ENCODE data around the gene BLM.

BLM gene

DNA sequence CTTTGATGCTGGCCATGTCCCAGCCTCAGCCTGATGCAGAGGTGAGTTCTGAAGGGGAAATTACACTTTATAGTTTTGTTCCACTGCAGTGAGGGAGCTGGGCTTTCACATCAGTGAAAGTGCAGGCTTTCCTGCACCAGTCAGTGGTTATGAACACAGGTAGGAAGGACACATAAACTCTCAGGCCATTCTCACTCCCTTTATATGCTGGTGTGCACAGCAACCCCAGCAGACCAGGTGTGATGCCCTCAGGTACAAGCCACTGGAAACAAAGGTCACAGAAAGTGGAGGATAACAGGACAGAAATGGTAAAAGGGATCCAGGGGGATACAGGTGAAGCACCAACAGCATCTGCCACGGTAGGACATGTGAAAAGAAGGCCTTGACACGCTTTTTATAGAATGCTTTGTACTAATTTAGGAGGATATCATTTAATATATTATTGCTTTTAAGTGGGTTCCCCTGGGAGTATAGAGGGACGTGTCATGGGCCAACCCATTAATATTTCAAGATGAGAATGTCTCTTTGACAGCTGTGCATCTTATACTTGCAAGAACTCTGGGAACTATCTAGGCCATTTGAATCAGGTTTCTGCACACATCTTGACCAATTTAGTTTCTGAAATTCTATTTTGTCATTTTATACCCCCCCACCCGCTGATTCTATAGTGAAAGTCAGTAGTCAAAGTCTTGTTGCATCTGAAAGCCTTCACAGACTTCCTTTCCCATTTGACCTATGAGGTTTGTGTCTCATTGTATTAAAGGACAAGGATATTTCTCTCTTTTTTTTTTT, 25.0 kb upstream of the BLM start:
- DNase-seq (ENCODE audit: low read depth), result no peak

DNA sequence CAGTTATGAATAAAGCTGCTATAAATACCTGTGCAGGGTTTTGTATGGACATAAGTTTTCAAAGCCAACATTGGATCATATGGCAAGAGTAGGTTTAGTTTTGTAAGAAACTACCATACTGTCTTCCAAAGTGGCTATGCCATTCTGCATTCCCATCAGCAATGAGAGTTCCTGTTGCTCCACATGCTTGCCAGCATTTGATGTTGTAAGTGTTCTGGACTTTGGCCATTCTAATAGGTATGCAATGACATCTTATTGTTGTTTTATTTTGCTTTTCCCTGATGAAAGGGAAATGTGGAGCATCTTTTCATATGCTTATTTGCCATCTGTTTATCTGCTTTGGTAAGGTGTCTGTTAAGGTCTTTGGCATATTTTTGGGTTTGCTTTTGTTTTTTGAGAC, 22.2 kb upstream of the BLM start:
- DNase-seq (ENCODE audit: low read depth), result no peak

GRCh38 chr15:90697175-90697574, 20.0 kb upstream of the BLM start:
- DNase-seq (ENCODE audit: low read depth), result no peak

DNA sequence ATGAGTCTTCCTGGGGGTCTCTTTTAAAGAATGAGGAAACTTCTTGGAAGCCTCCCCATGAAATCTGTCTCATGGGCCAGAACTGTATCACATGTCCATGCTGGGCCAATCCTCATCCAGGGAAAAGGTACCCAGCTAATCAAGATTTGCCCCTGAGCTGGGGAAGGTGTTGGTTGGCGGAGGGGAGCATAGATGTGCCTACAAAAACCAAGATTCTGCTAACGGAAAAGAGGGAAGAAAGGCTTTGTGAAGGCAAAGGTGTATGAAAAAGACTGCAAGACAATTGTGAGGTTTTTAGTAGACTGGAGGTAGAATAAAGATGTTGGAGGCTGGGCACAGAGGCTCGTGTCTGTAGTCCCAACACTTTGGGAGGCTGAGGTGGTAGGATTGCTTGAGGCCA, 18.5 kb upstream of the BLM start:
- no peak for DNase-seq (ENCODE audit: low read depth)

GRCh38 chr15:90701048-90701447, 16.1 kb upstream of the BLM start:
- no peak for DNase-seq (ENCODE audit: low read depth)

GRCh38 chr15:90701880-90702630, 15.1 kb upstream of the BLM start:
- DNase-seq (ENCODE audit: low read depth), result no peak

- no peak for DNase-seq (ENCODE audit: low read depth)
These were observed 13.7 kb upstream of the BLM start for GRCh38 chr15:90703455-90703854.

DNA sequence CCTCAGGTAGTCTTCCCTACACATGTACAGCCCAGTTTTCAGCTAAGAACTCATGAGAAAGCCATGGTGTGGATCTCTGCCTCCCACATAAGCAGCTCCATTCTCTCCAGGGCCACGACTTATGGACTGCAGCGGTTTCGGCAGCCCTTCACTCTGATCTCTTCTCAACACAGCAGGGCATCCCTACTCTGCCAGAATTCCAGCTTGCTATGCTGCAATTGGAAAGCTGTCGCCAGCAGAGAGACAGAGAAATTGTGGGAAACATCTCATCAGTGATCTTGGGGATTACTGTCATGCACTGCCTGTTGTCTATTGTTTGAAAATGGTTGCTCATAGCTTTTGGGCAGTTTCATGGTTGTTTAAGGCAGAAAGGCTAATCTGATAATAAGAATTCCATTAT, 11.9 kb upstream of the BLM start:
- DNase-seq (ENCODE audit: low read depth), result no peak

GRCh38 chr15:90706394-90707327, 10.5 kb upstream of the BLM start:
- DNase-seq (ENCODE audit: low read depth), result no peak

DNA sequence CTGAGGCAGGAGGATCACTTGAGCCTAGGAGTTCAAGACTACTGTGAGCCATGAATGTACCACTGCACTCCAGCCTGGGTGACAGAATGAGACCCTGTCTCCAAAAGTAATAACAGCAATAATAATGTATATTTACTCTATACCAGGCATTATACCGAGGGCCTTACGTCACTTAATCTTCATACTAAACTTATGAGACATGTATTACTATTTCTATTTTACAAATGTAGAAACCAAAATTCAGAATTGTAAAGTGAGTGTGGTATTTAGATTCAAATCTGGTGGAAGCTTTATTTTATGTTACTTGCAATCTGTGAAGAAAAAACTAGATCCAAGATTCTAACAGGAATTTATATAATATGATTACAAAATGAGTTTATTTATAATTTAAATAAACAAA, 9.7 kb upstream of the BLM start:
- no peak for DNase-seq (ENCODE audit: low read depth)

DNA sequence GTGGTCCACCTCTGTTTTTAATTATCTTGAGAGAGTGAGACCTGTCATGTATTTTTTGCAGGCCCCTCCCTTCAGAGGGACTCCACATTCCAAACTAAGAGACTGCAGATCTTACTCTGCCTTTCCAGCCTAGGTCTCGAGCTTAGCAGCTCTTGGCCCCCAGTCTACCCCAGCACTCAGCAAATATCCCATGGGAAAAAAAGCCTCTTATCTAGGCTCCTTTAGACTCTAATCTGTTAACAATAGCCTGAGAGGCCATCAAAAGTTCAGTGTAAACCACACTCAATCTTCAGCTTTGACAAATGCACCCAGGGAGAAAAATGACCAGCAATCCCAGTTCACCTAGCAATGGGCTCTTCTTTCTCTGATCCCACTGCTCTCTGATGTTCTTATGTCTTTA, 8.6 kb upstream of the BLM start:
- no peak for DNase-seq (ENCODE audit: low read depth)

GRCh38 chr15:90709278-90709677, 7.9 kb upstream of the BLM start:
- no peak for DNase-seq (ENCODE audit: low read depth)

DNA sequence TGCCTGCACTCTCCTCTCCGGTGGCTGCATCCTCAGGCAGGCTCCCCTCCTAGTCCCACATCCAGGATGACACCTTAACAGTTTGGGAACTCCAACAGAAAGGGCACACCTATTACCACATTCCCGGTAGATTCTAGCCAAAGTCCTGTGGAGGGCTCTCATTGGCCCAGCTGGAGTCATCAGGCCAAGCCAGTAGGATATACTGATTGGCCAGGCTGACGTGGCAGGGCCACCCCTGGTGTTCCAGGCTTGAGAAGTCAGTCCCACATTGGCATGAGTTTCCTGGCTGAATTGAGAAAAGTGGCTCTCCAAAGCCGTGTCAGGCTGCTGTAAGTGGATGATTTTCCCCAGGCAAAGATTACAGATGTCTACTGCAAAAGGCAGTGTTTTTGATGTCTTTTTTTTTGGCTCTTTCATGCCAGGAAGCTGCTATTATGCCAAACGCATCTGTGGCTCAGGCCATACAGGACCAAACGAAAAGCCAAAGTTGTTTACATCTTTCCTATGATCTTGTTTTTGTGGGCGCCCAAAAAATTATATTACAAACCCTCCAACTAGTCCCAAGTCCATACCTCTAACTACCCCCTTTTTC, 6.6 kb upstream of the BLM start:
- no peak for DNase-seq (ENCODE audit: low read depth)

DNA sequence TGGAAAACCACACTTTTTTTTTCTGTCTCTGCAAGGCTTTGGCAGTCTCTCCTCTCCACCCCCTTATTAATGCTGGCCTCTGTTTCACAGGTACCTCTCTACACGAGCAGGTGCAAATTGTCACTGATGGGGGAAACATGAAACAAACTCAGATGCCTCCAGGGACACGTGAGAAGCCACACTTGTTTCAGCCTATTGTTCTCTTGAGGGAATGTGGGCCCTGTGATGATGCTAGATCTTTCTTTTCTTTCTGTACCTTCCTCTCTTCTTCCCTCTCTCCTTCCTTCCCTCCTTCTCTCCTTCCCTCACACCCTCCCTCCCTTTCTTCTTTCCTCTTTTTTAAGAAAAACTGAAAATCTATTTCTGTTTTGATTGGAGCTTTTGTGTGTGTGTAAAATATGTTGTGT, 5.7 kb upstream of the BLM start:
- no peak for DNase-seq (ENCODE audit: low read depth)

- DNase-seq (ENCODE audit: low read depth), result no peak
These were observed 5.3 kb upstream of the BLM start for GRCh38 chr15:90711842-90712241.

DNA sequence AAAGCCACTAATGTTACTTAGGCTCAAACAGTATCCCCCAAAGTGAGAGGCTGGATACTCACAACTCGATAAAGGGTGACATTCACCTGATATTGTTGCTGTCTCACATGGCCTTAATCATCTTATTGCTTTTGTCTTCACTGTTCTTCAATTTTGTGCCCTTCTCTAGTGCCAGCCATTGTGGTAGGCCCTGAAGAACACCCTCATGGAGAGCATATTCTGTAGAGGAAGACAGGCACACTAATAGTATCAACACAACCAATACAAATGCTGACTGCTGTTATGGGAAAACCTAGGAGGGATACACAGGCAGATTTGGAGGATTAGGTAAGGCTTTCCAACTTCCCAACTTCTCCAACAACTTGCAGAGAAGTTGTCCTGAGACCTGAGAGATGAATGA, 4.1 kb upstream of the BLM start:
- no peak for DNase-seq (ENCODE audit: low read depth)

DNA sequence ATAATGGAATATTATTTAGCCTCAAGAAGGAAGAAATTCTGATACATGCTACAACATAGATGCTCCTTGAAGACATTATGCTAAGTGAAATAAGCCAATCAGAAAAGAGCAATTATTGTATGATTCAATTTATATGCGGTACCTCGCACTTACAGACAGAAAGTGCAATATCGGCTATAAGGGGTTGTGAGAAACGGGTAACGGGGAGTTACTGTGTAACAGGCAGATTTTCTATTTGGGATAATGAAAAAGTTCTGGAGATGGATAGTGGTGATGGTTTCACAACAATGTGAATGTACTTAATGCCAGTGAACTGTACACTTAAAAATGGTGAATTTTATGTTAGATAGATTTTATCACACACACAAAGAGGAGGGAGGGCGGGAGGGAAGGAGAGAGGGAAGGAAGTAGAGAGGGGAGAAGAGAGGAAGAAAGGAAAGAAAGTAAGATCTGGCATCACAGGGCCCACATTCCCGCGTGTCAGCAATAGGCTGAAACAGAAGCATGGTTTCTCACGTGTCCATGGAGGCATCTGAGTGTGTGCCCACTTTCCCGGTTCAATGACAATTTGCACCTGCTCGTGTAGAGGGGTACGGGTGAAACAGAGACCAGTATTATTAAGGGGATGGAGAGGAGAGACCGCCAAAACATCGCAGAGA, 700 bp upstream of the BLM start:
- DNase-seq (ENCODE audit: low read depth), result no peak

DNA sequence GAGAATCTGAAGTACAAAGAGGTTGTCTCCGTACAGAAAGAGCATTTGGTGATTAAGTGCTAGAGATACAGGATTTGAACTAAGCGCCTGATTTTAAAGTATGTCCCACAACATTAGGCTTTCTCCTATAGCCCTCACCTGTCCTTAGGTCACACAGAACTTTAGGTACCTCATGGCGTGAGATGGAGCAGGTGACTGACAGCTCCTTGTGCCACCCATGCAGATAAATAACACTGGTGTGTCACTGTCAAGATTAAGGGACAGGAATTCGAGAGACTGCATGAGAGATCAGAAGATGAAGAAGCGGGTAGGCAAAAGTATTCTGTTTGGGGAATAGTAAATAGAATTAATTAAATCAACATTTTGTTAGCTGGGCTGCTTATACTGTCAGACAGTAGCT, 1.1 kb downstream of the BLM start:
- DNase-seq (ENCODE audit: low read depth), result no peak

DNA sequence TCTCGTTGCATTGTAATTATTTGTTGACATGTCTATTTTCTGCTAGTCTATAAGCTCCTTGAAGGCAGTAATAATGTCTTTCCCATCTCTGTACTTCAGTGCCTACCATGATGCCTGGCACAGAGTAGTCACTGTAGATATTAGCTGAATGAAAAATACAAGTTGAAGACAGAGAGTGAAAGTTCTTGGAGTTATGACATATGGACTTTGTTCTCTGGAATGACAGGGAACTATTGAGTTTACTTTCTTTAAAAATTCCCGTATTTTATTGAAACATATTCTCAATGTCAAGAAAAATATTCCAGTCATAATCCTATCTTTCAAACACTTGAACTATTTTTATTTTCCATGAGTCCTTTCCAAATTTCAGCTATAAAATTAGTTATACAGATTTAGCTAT, 3.0 kb downstream of the BLM start:
- DNase-seq (ENCODE audit: low read depth), result no peak

DNA sequence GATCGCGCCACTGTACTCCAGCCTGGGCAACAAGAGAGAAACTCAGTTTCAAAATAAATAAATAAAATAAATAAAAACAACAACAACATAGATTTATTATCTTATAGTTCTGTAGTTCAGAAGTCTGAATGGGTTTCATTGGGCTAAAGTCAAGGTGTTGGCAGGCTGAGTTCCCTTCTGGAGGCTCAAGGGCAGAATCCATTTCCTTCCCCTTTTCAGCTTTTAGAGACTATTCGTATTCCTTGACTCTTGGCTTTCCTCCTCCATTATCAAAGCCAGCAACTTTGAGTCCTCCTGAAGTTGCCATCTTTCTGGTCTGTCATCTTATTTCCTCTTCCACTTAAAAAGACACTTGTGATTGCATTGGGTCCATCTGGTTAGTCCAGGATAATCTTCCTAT, 12.1 kb downstream of the BLM start:
- DNase-seq (ENCODE audit: low read depth), result no peak

DNA sequence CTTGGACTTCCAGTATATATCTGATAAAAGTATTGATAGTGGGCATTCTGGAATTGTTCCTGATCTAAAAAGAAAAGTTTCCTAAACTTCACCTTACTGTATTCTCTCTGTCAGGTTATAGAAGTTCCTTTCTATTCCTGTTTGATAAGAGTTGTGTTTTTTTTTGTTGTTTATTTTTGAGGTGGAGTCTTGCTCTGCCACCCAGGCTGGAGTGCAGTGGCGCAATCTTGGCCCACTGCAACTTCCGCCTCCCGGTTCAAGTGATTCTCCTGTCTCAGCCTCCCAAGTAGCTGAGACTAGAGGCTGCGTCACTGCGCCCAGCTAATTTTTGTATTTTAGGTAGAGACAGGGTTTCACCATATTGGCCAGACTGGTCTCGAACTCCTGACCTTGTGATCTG, 13.1 kb downstream of the BLM start:
- DNase-seq (ENCODE audit: low read depth), result no peak

DNA sequence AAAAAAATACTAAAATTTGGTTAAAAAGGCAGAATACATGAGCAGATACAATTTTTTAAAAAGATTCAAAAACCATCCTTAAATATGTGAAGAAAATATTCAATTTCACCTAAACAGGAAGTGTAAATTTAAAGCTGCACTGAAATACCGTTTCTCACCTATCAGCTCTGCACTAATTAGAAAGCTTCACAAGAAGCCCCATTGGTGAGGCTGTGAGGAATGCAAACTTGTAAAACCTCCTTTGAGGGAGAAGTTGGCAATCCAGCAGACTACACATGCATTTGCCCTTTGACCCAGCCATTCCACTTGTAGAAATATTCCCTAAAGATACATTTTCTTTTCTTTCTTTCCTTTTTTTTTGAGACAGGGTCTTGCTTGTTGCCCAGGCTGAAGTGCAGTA, 18.8 kb downstream of the BLM start:
- no peak for DNase-seq (ENCODE audit: low read depth)
